SK-N-SH treated with all-trans-retinoic acid at 6 μM for 48 hours (cell line): ENCODE measurements around the gene ELAVL1.

ENCODE experiments used
- ATAC-seq: fragments of 200-7000 bp; cut with Tn5 transposase; 3 replicates; pipeline ENCODE4 v1.9.1; 2020; ENCODE audit warnings: mild to moderate bottlenecking, moderate library complexity
- ARNTL ChIP-seq: fragments of 450-650 bp; formaldehyde crosslinking; IDR thresholded peaks from 2 replicates; pipeline ENCODE4 v1.5.0; 2020; ENCODE audit warnings: low read depth, mild to moderate bottlenecking, moderate library complexity, borderline replicate concordance
- CSDC2 ChIP-seq: fragments of 250-450 bp; sonication (Bioruptor Pico); IDR thresholded peaks from 2 replicates; pipeline ENCODE4 v1.5.0; 2020; ENCODE audit warnings: mild to moderate bottlenecking, moderate library complexity
- CSRNP3 ChIP-seq: fragments of 250-450 bp; sonication (Bioruptor Pico); IDR thresholded peaks from 2 replicates; pipeline ENCODE4 v1.5.1; 2021; ENCODE audit warnings: mild to moderate bottlenecking, moderate library complexity
- ESRRG ChIP-seq: fragments of 250-450 bp; sonication (Bioruptor Pico); IDR thresholded peaks from 2 replicates; pipeline ENCODE4 v1.6.1; 2021; ENCODE audit warnings: mild to moderate bottlenecking
- GLIS3 ChIP-seq: fragments of 250-450 bp; sonication (Bioruptor Pico); IDR thresholded peaks from 2 replicates; pipeline ENCODE4 v1.5.0; 2020; ENCODE audit warnings: mild to moderate bottlenecking, moderate library complexity
- ISL1 ChIP-seq: fragments of 250-450 bp; sonication (Bioruptor Pico); IDR thresholded peaks from 2 replicates; pipeline ENCODE4 v2.1.2; 2022; ENCODE audit warnings: mild to moderate bottlenecking, moderate library complexity
- PATZ1 ChIP-seq: fragments of 250-450 bp; sonication (Bioruptor Pico); IDR thresholded peaks from 2 replicates; pipeline ENCODE4 v1.8.0; 2020; ENCODE audit warnings: mild to moderate bottlenecking, moderate library complexity, borderline replicate concordance
- POU6F1 ChIP-seq: fragments of 250-450 bp; sonication (Bioruptor Pico); IDR thresholded peaks from 2 replicates; pipeline ENCODE4 v1.8.0; 2021; ENCODE audit warnings: low read depth, mild to moderate bottlenecking, moderate library complexity, borderline replicate concordance
- PPARA ChIP-seq: fragments of 250-450 bp; sonication (Bioruptor Pico); IDR thresholded peaks from 2 replicates; pipeline ENCODE4 v1.5.0; 2020; ENCODE audit warnings: mild to moderate bottlenecking, borderline replicate concordance
- RARB ChIP-seq: fragments of 250-450 bp; sonication (Bioruptor Pico); IDR thresholded peaks from 2 replicates; pipeline ENCODE4 v1.8.0; 2021; ENCODE audit warnings: mild to moderate bottlenecking, moderate library complexity
- SNAI2 ChIP-seq: fragments of 250-450 bp; sonication (Bioruptor Pico); IDR thresholded peaks from 2 replicates; pipeline ENCODE4 v1.5.0; 2020; ENCODE audit warnings: mild to moderate bottlenecking, moderate library complexity
- TCF4 ChIP-seq: fragments of 250-450 bp; sonication (Bioruptor Pico); IDR thresholded peaks from 2 replicates; pipeline ENCODE4 v1.8.0; 2021; ENCODE audit warnings: mild to moderate bottlenecking, moderate library complexity, borderline replicate concordance
- TOX ChIP-seq: fragments of 250-450 bp; sonication (Bioruptor Pico); IDR thresholded peaks from 2 replicates; pipeline ENCODE4 v1.8.0; 2021; ENCODE audit warnings: mild to moderate bottlenecking, moderate library complexity, borderline replicate concordance
- ZC3H10 ChIP-seq: fragments of 250-450 bp; sonication (Bioruptor Pico); IDR thresholded peaks from 2 replicates; pipeline ENCODE4 v1.5.1; 2021; ENCODE audit warnings: mild to moderate bottlenecking, moderate library complexity
- ZFP3 ChIP-seq: fragments of 250-450 bp; sonication (Bioruptor Pico); IDR thresholded peaks from 2 replicates; pipeline ENCODE4 v1.5.0; 2020; ENCODE audit warnings: mild to moderate bottlenecking, moderate library complexity
- ZFP30 ChIP-seq: fragments of 450-650 bp; formaldehyde crosslinking; IDR thresholded peaks from 2 replicates; pipeline ENCODE4 v1.5.0; 2022; ENCODE audit warnings: mild to moderate bottlenecking, moderate library complexity
- ZNF565 ChIP-seq: fragments of 450-650 bp; formaldehyde crosslinking; conservative IDR thresholded peaks from 2 replicates; pipeline ENCODE4 v1.5.0; 2020; ENCODE audit warnings: low read depth, mild to moderate bottlenecking, moderate library complexity
- ZNF70 ChIP-seq: fragments of 450-650 bp; formaldehyde crosslinking; IDR thresholded peaks from 2 replicates; pipeline ENCODE4 v1.5.0; 2020; ENCODE audit warnings: mild to moderate bottlenecking, moderate library complexity
- ZNF8 ChIP-seq: fragments of 450-650 bp; formaldehyde crosslinking; IDR thresholded peaks from 2 replicates; pipeline ENCODE4 v1.5.0; 2020; ENCODE audit warnings: mild to moderate bottlenecking, moderate library complexity
- TF ChIP-seq, protein P1 (sequence below): fragments of 250-450 bp; sonication (Bioruptor Pico); IDR thresholded peaks from 2 replicates; pipeline ENCODE4 v1.5.1; 2020; ENCODE audit warnings: low read depth, mild to moderate bottlenecking, moderate library complexity
- TF ChIP-seq, protein P2 (sequence below): fragments of 250-450 bp; sonication (Bioruptor Pico); IDR thresholded peaks from 2 replicates; pipeline ENCODE4 v1.5.0; 2020; ENCODE audit warnings: mild to moderate bottlenecking, moderate library complexity

Gene ELAVL1

GRCh38 chr19:8039231-8039630 lies 33.8 kb upstream of the ELAVL1 start:
- no peak for ATAC-seq
- TF ChIP-seq ISL1 (CRISPR knock-in tag) (no peak), GLIS3 (CRISPR knock-in tag) (no peak), ZNF565 (no peak), ZFP30 (CRISPR knock-in tag) (no peak)

- no peak for TF ChIP-seq PATZ1 (CRISPR knock-in tag)
- no peak for TF ChIP-seq ZNF565
- no peak for TF ChIP-seq ZFP30 (CRISPR knock-in tag)
- no peak for TF ChIP-seq ZFP3
- no peak for TF ChIP-seq PPARA (CRISPR knock-in tag)
- TF ChIP-seq, protein P1, sequence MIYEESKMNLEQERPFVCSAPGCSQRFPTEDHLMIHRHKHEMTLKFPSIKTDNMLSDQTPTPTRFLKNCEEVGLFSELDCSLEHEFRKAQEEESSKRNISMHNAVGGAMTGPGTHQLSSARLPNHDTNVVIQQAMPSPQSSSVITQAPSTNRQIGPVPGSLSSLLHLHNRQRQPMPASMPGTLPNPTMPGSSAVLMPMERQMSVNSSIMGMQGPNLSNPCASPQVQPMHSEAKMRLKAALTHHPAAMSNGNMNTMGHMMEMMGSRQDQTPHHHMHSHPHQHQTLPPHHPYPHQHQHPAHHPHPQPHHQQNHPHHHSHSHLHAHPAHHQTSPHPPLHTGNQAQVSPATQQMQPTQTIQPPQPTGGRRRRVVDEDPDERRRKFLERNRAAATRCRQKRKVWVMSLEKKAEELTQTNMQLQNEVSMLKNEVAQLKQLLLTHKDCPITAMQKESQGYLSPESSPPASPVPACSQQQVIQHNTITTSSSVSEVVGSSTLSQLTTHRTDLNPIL (CRISPR knock-in tag): no peak
- no peak for TF ChIP-seq ZNF8 (CRISPR knock-in tag)
- TF ChIP-seq TCF4: no peak
- TF ChIP-seq ZC3H10 (CRISPR knock-in tag): no peak
- TF ChIP-seq SNAI2: no peak
- no peak for TF ChIP-seq ESRRG
- TF ChIP-seq ARNTL (CRISPR knock-in tag): no peak
- no peak for TF ChIP-seq CSRNP3
- TF ChIP-seq ISL1 (CRISPR knock-in tag): no peak
- no peak for TF ChIP-seq RARB (CRISPR knock-in tag)
- TF ChIP-seq CSDC2: no peak
- TF ChIP-seq, protein P2, sequence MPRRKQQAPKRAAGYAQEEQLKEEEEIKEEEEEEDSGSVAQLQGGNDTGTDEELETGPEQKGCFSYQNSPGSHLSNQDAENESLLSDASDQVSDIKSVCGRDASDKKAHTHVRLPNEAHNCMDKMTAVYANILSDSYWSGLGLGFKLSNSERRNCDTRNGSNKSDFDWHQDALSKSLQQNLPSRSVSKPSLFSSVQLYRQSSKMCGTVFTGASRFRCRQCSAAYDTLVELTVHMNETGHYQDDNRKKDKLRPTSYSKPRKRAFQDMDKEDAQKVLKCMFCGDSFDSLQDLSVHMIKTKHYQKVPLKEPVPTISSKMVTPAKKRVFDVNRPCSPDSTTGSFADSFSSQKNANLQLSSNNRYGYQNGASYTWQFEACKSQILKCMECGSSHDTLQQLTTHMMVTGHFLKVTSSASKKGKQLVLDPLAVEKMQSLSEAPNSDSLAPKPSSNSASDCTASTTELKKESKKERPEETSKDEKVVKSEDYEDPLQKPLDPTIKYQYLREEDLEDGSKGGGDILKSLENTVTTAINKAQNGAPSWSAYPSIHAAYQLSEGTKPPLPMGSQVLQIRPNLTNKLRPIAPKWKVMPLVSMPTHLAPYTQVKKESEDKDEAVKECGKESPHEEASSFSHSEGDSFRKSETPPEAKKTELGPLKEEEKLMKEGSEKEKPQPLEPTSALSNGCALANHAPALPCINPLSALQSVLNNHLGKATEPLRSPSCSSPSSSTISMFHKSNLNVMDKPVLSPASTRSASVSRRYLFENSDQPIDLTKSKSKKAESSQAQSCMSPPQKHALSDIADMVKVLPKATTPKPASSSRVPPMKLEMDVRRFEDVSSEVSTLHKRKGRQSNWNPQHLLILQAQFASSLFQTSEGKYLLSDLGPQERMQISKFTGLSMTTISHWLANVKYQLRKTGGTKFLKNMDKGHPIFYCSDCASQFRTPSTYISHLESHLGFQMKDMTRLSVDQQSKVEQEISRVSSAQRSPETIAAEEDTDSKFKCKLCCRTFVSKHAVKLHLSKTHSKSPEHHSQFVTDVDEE (CRISPR knock-in tag): no peak
- no peak for ATAC-seq
These were observed 33.4 kb upstream of the ELAVL1 start for GRCh38 chr19:8038815-8039214.

- no peak for ATAC-seq
- TF ChIP-seq PATZ1 (CRISPR knock-in tag) (no peak), SNAI2 (no peak), PPARA (CRISPR knock-in tag) (no peak), TCF4 (no peak)
These were observed 31.1 kb upstream of the ELAVL1 start for GRCh38 chr19:8036434-8037099.

DNA sequence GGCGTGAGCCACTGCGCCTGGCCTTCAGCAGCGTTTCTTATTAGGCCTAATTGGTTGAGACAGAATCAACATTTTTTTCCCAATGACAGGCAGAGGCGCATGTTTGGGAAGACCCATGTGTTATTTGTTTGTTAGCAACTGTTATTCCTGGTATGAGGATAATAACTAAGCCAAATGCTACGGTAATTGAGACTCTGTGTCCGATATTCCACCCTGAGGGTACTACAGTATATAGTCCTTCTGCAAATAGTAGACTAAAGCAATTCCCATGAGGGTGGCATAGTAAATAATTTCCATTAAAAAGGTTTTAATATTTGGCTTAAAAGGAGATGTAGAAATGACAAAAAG lies 28.7 kb upstream of the ELAVL1 start:
- ATAC-seq: no peak
- TF ChIP-seq TOX (CRISPR knock-in tag): no peak
- no peak for TF ChIP-seq ZNF8 (CRISPR knock-in tag)
- TF ChIP-seq ZFP30 (CRISPR knock-in tag): no peak
- TF ChIP-seq CSDC2: no peak
- TF ChIP-seq POU6F1 (CRISPR knock-in tag): no peak
- no peak for TF ChIP-seq ISL1 (CRISPR knock-in tag)
- TF ChIP-seq, protein P1 (CRISPR knock-in tag): no peak
- no peak for TF ChIP-seq ZNF70 (CRISPR knock-in tag)
- TF ChIP-seq, protein P2 (CRISPR knock-in tag): no peak
